ENCODE measurements around the gene PHIP. TPM values are rescaled to one million over a fixed set of nuclear protein-coding genes. Genes with fewer than 3 reads are reported as not detected.

The PHIP gene
- total and polyA plus RNA-seq, 10 of the 15 experiments (the other 5 are each of a cell fraction or from before 2014, with no cell fraction given): 8.5 to 34.6 (median 17.9) TPM

- TF ChIP-seq ATF2 (IDR thresholded peaks at IDR 0.05; ENCODE audit: low read length) (peak; percentile 52; the same call in 1 of the 2 replicates), ZNF217 (IDR thresholded peaks at IDR 0.05) (peak; percentile 62; the same call in 1 of the 2 replicates), JUNB (IDR thresholded peaks at IDR 0.05) (peak; percentile 88), ZBTB40 (IDR thresholded peaks at IDR 0.05; ENCODE audit: borderline replicate concordance) (peak; percentile 92), EED (IDR thresholded peaks at IDR 0.05; ENCODE audit: low read depth) (0 out of 2 replicates have a peak, but pooled peaks have one; percentile 36), NFYA (IDR thresholded peaks at IDR 0.05; ENCODE audit: borderline replicate concordance, low read depth, low read length) (no peak), IKZF2 (IDR thresholded peaks at IDR 0.05) (peak; percentile 20 to 55; a peak in 3 of 4 replicates)
Measured at GRCh38 chr6:79072640-79073181, 5.3 kb downstream of the PHIP start (continued).

Data from GM12878 (cell line).